ENCODE results near the gene GRIK4.

GRIK4 gene

DNA sequence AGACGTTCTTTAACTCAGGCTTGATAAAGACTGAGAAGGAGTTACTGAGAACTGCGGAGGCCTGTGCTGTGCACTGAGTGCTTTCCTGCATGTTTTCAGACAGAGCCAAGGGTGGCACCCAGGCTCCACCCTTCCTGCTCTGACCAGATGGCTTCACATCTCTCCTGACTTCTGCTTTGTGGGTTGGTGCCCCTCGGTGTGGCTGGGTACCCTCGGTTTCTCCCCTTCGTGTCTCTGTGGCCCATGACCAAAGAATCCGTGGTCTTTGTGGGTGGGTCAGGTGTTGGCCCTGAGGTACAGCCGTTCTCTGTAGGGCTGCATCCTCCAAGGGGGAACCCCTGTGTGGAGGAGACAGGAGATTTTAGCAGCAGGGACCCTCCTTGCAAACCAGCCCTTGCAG, 34.3 kb downstream of the GRIK4 start:
- no peaks in the 10 kb centered on the region for H3K79me2 ChIP-seq (ENCODE audit: insufficient read depth, low read depth)
- H3K27ac ChIP-seq, result no peak overlapping the region
- H3K4me2 ChIP-seq, result no peak overlapping the region
- no peaks in the 10 kb centered on the region for H4K20me1 ChIP-seq (ENCODE audit: insufficient read depth)
- H3K27me3 ChIP-seq (ENCODE audit: insufficient read depth, low read depth), result no peaks in the 10 kb centered on the region
- no peaks in the 10 kb centered on the region for H3K4me1 ChIP-seq (ENCODE audit: low read depth, poor library complexity, severe bottlenecking)
- H2AFZ ChIP-seq (ENCODE audit: low read depth), result no peak overlapping the region
- H3K36me3 ChIP-seq (ENCODE audit: insufficient read depth), result no peaks in the 10 kb centered on the region
- no peak overlapping the region for H3K4me3 ChIP-seq (IDR thresholded peaks at IDR 0.05; ENCODE audit: insufficient read depth, low read depth, low read length)
- H3K9ac ChIP-seq, result no peak overlapping the region
- TF ChIP-seq, protein P1, sequence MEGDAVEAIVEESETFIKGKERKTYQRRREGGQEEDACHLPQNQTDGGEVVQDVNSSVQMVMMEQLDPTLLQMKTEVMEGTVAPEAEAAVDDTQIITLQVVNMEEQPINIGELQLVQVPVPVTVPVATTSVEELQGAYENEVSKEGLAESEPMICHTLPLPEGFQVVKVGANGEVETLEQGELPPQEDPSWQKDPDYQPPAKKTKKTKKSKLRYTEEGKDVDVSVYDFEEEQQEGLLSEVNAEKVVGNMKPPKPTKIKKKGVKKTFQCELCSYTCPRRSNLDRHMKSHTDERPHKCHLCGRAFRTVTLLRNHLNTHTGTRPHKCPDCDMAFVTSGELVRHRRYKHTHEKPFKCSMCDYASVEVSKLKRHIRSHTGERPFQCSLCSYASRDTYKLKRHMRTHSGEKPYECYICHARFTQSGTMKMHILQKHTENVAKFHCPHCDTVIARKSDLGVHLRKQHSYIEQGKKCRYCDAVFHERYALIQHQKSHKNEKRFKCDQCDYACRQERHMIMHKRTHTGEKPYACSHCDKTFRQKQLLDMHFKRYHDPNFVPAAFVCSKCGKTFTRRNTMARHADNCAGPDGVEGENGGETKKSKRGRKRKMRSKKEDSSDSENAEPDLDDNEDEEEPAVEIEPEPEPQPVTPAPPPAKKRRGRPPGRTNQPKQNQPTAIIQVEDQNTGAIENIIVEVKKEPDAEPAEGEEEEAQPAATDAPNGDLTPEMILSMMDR (conservative IDR thresholded peaks at IDR 0.05; ENCODE audit: low read depth, low read length), result no peak

DNA sequence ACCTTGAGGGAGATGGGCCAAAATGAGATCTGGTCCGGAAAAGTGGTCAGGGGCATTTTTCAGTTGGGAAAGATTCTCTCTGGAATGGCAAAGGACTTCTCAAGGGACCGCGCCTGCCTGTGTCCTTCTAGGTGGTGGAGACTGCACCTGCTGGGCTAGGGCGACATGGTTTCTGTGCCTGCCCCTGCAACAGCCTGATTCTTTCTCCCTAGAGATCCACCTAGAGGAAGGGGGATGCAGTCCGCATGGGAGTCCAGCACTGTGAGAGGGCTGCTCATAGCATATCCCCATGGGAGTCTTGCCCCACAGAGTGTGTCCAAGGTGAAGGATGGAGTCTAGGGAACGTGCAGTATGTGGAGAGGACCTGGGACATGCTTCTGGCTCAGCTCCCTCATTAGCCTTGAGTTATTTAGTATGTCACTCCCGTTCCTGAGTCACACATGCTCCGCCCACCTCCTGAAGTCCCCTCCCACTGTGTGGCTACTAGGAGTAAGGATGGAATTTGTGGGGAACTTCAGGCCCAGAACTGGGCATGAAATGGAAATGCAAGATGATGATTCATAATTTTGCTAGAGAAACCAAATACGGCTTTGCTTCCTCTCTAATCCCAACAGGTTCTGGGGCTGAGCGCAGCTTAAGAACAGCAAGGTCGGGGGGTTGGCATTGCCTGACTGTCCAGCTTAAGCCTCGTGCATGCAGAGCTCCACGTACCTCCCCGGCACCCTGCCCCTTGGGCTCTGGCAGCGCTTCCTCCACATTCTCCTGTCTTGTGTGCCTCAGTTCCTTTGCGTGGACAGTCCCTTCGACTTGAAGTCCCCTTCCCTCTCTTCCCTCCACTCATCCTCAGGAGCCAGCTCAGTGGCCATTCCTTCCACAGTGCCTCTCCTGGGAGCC, 35.0 kb downstream of the GRIK4 start:
- Histone ChIP-seq H3K9ac (no peak overlapping the region), H3K36me3 (ENCODE audit: insufficient read depth) (no peaks in the 10 kb centered on the region), H3K4me1 (ENCODE audit: low read depth, poor library complexity, severe bottlenecking) (no peaks in the 10 kb centered on the region), H3K4me2 (no peak overlapping the region), H3K27me3 (ENCODE audit: insufficient read depth, low read depth) (no peaks in the 10 kb centered on the region), H3K79me2 (ENCODE audit: insufficient read depth, low read depth) (no peaks in the 10 kb centered on the region), H3K4me3 (IDR thresholded peaks at IDR 0.05; ENCODE audit: insufficient read depth, low read depth, low read length) (no peak overlapping the region), H4K20me1 (ENCODE audit: insufficient read depth) (no peaks in the 10 kb centered on the region), H3K27ac (no peak overlapping the region), H2AFZ (ENCODE audit: low read depth) (no peak overlapping the region)
- TF ChIP-seq, protein P1 (conservative IDR thresholded peaks at IDR 0.05; ENCODE audit: low read depth, low read length), result no peak

DNA sequence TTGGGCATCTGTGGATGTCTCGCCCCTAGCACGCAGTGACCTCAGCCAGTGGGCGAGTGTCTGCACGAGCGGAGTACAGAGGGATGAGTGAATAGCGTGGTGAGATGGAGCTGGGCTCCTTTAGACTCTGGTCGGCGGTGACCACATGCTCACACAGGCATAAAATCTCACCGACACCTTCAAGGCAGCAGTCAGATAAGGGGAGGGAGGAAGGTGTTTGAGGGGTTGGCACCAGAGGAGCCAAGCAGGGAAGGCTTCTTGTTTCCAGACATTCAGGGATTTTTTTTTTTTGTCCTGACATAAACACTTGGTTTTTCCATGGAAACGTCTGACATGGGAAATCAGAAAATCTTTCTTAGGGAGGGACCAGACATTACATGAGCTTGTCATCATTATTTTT, 35.8 kb downstream of the GRIK4 start:
- H3K9ac ChIP-seq, result no peak overlapping the region
- H3K79me2 ChIP-seq (ENCODE audit: insufficient read depth, low read depth), result no peaks in the 10 kb centered on the region

DNA sequence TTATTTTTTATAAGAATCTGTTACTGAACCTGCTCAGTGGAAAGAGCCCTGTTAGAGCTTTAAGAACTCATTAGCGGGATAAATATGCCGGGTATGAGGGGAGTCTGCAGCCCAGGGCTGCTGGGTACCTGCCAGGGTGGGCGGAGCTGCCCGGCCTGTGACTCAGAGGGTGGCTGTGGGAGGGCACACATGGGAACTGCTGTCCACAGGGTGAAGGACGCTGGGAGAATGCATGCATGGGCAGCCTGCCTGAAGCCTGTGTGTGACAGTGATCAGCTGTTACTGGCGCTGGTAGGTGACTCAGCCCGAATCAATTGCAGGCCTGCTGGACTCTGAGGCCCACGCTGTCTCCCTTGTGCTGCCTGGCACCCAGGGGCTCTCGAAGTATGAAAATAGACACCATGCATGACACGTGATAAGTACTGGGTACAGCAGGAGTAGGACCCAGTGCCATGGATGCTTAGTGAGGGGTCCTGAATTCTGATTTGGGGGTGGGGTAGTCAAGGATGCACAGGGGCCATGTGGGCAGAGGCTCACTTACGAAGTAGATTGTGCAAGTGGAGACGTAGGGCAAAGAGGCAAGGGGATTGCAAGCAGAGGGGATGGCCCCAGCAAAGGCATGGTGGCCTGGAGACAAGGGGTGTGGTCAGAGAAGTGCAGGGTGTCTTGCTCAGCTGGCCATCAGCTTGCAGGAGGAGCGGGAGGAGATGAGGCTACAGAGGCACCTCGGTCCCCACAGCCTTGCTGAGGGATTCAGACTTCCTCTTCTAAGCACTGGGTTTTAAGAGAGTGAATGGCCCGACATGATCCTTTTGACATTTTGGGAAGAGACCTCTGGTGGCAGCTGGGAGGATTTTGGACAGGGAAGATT, 36.5 kb downstream of the GRIK4 start:
- no peak overlapping the region for H3K4me2 ChIP-seq
- H3K79me2 ChIP-seq (ENCODE audit: insufficient read depth, low read depth), result no peaks in the 10 kb centered on the region
- H3K27me3 ChIP-seq (ENCODE audit: insufficient read depth, low read depth), result no peaks in the 10 kb centered on the region
- no peaks in the 10 kb centered on the region for H3K4me1 ChIP-seq (ENCODE audit: low read depth, poor library complexity, severe bottlenecking)
- no peaks in the 10 kb centered on the region for H4K20me1 ChIP-seq (ENCODE audit: insufficient read depth)
- no peak overlapping the region for H3K27ac ChIP-seq
- no peak overlapping the region for H3K9ac ChIP-seq
- TF ChIP-seq, protein P1 (conservative IDR thresholded peaks at IDR 0.05; ENCODE audit: low read depth, low read length), result no peak
- no peak overlapping the region for H3K4me3 ChIP-seq (IDR thresholded peaks at IDR 0.05; ENCODE audit: insufficient read depth, low read depth, low read length)
- no peak overlapping the region for H2AFZ ChIP-seq (ENCODE audit: low read depth)
- H3K36me3 ChIP-seq (ENCODE audit: insufficient read depth), result no peaks in the 10 kb centered on the region

More for the DNA sequence above, 35.8 kb downstream of the GRIK4 start:
- Histone ChIP-seq H3K36me3 (ENCODE audit: insufficient read depth) (no peaks in the 10 kb centered on the region), H4K20me1 (ENCODE audit: insufficient read depth) (no peaks in the 10 kb centered on the region), H3K27me3 (ENCODE audit: insufficient read depth, low read depth) (no peaks in the 10 kb centered on the region), H2AFZ (ENCODE audit: low read depth) (no peak overlapping the region), H3K4me1 (ENCODE audit: low read depth, poor library complexity, severe bottlenecking) (no peaks in the 10 kb centered on the region), H3K27ac (no peak overlapping the region), H3K4me3 (IDR thresholded peaks at IDR 0.05; ENCODE audit: insufficient read depth, low read depth, low read length) (no peak overlapping the region), H3K4me2 (no peak overlapping the region)
- TF ChIP-seq, protein P1 (conservative IDR thresholded peaks at IDR 0.05; ENCODE audit: low read depth, low read length), result no peak
